PC-3 (cell line): Measurements from ENCODE around the gene CKB. TPM values are rescaled to one million over a fixed set of nuclear protein-coding genes. Genes with fewer than 3 reads are reported as not detected.
A peak's percentile ranks its signal among the peaks of the same experiment; 100 is the strongest.

Source experiments
- ATAC-seq: fragments of 200-7000 bp; cut with Tn5 transposase; 2 replicates; pipeline ENCODE4 v1.9.1; 2020; ENCODE audit warnings: mild to moderate bottlenecking, moderate library complexity
- Bru-seq: library from RNA; stranded (reverse); fragments of 400-500 nt; gene quantifications from one replicate; lab custom pipeline; 2021; lab: Mats Ljungman, UMichigan
- BruChase-seq, 2 experiments: library from RNA; stranded (reverse); fragments of 400-500 nt; gene quantifications; one replicate each; lab custom pipeline; 2021; lab: Mats Ljungman, UMichigan
- BruUV-seq: library from RNA; stranded (reverse); fragments of 400-500 nt; replicated peaks from 2 replicates; lab custom pipeline; 2021; lab: Mats Ljungman, UMichigan
- CTCF ChIA-PET: fragments of 300-600 bp; sonication (Branson Sonifier 250); formaldehyde crosslinking; loops from one replicate; lab custom pipeline; 2022; ENCODE audit warnings: antibody characterized with exemption; lab: Charles Lee
- POLR2A ChIA-PET: fragments of 300-600 bp; sonication (Branson Sonifier 250); formaldehyde crosslinking; loops from one replicate; lab custom pipeline; 2022; ENCODE audit warnings: antibody characterized with exemption; ENCODE audit not compliant: unreplicated experiment; lab: Charles Lee
- DNase-seq: peaks from one replicate; pipeline ENCODE4 v3.0.0-alpha.2; 2015
- H2AFZ ChIP-seq: fragments of 300-600 bp; sonication (generic); 2 replicates; pipeline ENCODE4 v1.6.0; 2016; ENCODE audit warnings: antibody characterized with exemption, low read length
- H3F3A ChIP-seq: fragments of 300-600 bp; sonication (generic); one replicate; pipeline ENCODE4 v1.6.0; 2017; ENCODE audit warnings: antibody characterized with exemption, low read length, control low read depth, mild to moderate bottlenecking; ENCODE audit not compliant: unreplicated experiment
- H3K27ac ChIP-seq: fragments of 300-600 bp; sonication (generic); 2 replicates; pipeline ENCODE4 v1.5.1; 2016; ENCODE audit warnings: mild to moderate bottlenecking, low read length
- H3K27me3 ChIP-seq: fragments of 300-600 bp; sonication (generic); 2 replicates; pipeline ENCODE4 v1.6.1; 2016; ENCODE audit warnings: low read length, mixed read lengths
- H3K36me3 ChIP-seq: fragments of 300-600 bp; sonication (generic); 2 replicates; pipeline ENCODE4 v1.6.1; 2016; ENCODE audit warnings: low read depth, mixed run types, low read length, mixed read lengths
- H3K4me1 ChIP-seq: fragments of 300-600 bp; sonication (generic); 2 replicates; pipeline ENCODE4 v1.5.1; 2016; ENCODE audit warnings: low read length; ENCODE audit not compliant: insufficient read depth
- H3K4me2 ChIP-seq: fragments of 300-600 bp; sonication (generic); 2 replicates; pipeline ENCODE4 v1.6.0; 2016; ENCODE audit warnings: low read length
- H3K4me3 ChIP-seq: fragments of 300-600 bp; sonication (generic); 2 replicates; pipeline ENCODE4 v1.5.1; 2016; ENCODE audit warnings: mild to moderate bottlenecking, low read length, mixed read lengths
- H3K79me2 ChIP-seq: fragments of 300-600 bp; sonication (generic); 2 replicates; pipeline ENCODE4 v1.6.1; 2017; ENCODE audit warnings: low read length, mixed read lengths
- H3K9ac ChIP-seq: fragments of 300-600 bp; sonication (generic); 2 replicates; pipeline ENCODE4 v1.6.0; 2016; ENCODE audit warnings: mild to moderate bottlenecking, low read length
- H3K9me2 ChIP-seq: fragments of 300-600 bp; sonication (generic); replicated peaks from 2 replicates; pipeline ENCODE4 v1.6.1; 2016; ENCODE audit warnings: mixed run types, low read length, mixed read lengths
- H3K9me3 ChIP-seq: fragments of 300-600 bp; sonication (generic); 2 replicates; pipeline ENCODE4 v1.6.1; 2016; ENCODE audit warnings: low read length, mixed read lengths
- H4K20me1 ChIP-seq: fragments of 300-600 bp; sonication (generic); 2 replicates; pipeline ENCODE4 v1.6.1; 2016; ENCODE audit warnings: low read length, mixed read lengths
- CTCF ChIP-seq: fragments of 300-600 bp; sonication (generic); conservative IDR thresholded peaks from 2 replicates; pipeline ENCODE4 v1.5.1; 2017; ENCODE audit warnings: antibody characterized with exemption, low read depth, mild to moderate bottlenecking, low read length
- EZH2 ChIP-seq: fragments of 300-600 bp; sonication (generic); IDR thresholded peaks from one replicate; pipeline ENCODE4 v1.6.1; 2017; ENCODE audit warnings: antibody characterized with exemption, mild to moderate bottlenecking, low read length; ENCODE audit not compliant: unreplicated experiment
- EZH2phosphoT487 ChIP-seq: fragments of 300-600 bp; sonication (generic); IDR thresholded peaks from 2 replicates; pipeline ENCODE4 v1.6.1; 2018; ENCODE audit warnings: mild to moderate bottlenecking, antibody characterized with exemption, low read length, borderline replicate concordance
- intact Hi-C: fragments of 100-400 bp; cut with micrococcal nuclease; formaldehyde crosslinking; loops from 2 replicates; pipeline ENCODE4 v1.9.0; 2023
- long read RNA-seq: library from polyadenylated mRNA; unstranded; transcript quantifications from one replicate; pipeline ENCODE4 v2.0.0, GENCODE V29; 2021; ENCODE audit not compliant: unreplicated experiment
- total RNA-seq: library from RNA; depleted of rRNA; stranded (reverse); fragments of >200 nt; gene quantifications from 2 replicates; pipeline ENCODE4 v1.2.3, GENCODE V29; 2014; rRNA removed

The CKB gene
- 299 and 324 TPM in 2 replicates for total RNA-seq
- percentile 68 among the genes with signal in this experiment for Bru-seq, nascent RNA
- BruChase-seq, experiment 1, labeled RNA remaining after a 6-hour chase = percentile 74 among the genes with signal in this experiment
- BruChase-seq, experiment 2, labeled RNA remaining after a 2-hour chase = percentile 58 among the genes with signal in this experiment
- long read RNA-seq, transcript CKB-202 (4 exons, 1,170 nt) = major isoform, 72 of 147 reads
- long read RNA-seq, transcript CKB-201 (8 exons, 1,709 nt) = minor isoform, 19 of 147 reads
- long read RNA-seq, transcript CKB-210 (3 exons, 625 nt) = minor isoform, 22 of 147 reads
- long read RNA-seq, partial matches to known transcripts = 22 of 147 reads
- long read RNA-seq, other reads (novel, unspliced or antisense) = 9 of 147 reads

- ChIA-PET CTCF (no interaction called here), POLR2A (interaction anchor here (0.6 kb wide), 1 partner anchor 1763 kb away, joined by 8 read pairs; no protein-coding TSS in a partner anchor)
- no peak for TF ChIP-seq EZH2
- no peak for TF ChIP-seq EZH2phosphoT487
- no peak for TF ChIP-seq CTCF
- ATAC-seq = no peak
- peak; percentile 65 for DNase-seq
- Histone ChIP-seq H3K9me2 (no peaks in the 10 kb centered on the region), H3K27ac (no peak within 1 kb of the TSS), H3K4me2 (peak within 1 kb of the TSS; percentile 99), H3K9me3 (no peaks in the 10 kb centered on the region), H3F3A (no peaks in the 10 kb centered on the region), H3K4me1 (peaks cover 10% of the 10 kb centered on the region), H4K20me1 (peaks cover 7% of the 10 kb centered on the region; the same call in 1 of the 2 replicates), H3K79me2 (peaks cover 4% of the 10 kb centered on the region; the same call in 1 of the 2 replicates), H3K27me3 (no peaks in the 10 kb centered on the region), H3K4me3 (peak within 1 kb of the TSS; percentile 89), H3K36me3 (no peaks in the 10 kb centered on the region), H2AFZ (peak within 1 kb of the TSS; percentile 65), H3K9ac (peak within 1 kb of the TSS; percentile 54)
- intact Hi-C loops = loop anchor here (1.0 kb wide), 1 partner anchor 17 kb away; no protein-coding TSS in a partner anchor
- BruUV-seq = no TSS peak
These were observed at the start of gene CKB for GRCh38 chr14:103522649-103523574. Gene CKB (minus strand): TSS chr14:103522830. CDS start chr14:103522493, 337 bp downstream.

- H3K9me3 ChIP-seq = no peaks in the 10 kb centered on the region
- H3K4me2 ChIP-seq = no peak overlapping the region
- no peak overlapping the region for H3K4me3 ChIP-seq
- no peak overlapping the region for H3K27ac ChIP-seq
- no peaks in the 10 kb centered on the region for H4K20me1 ChIP-seq
- intact Hi-C loops = no loop called here
- ChIA-PET CTCF (no interaction called here), POLR2A (no interaction called here)
- TF ChIP-seq EZH2 = no peak
- no peak for TF ChIP-seq CTCF
- TF ChIP-seq EZH2phosphoT487 = no peak
- no peaks in the 10 kb centered on the region for H3K27me3 ChIP-seq
- H3K4me1 ChIP-seq = peaks cover 5% of the 10 kb centered on the region; the same call in 1 of the 2 replicates
- DNase-seq (no peak), ATAC-seq (no peak)
- H3F3A ChIP-seq = no peaks in the 10 kb centered on the region
- H2AFZ ChIP-seq = no peak overlapping the region
- no peaks in the 10 kb centered on the region for H3K9me2 ChIP-seq
- peaks cover 65% of the 10 kb centered on the region for H3K79me2 ChIP-seq
- no peak overlapping the region for H3K9ac ChIP-seq
- H3K36me3 ChIP-seq = peaks cover 10% of the 10 kb centered on the region; the same call in 1 of the 2 replicates
- no TSS peak for BruUV-seq
These were observed 46.8 kb upstream of the CKB start for GRCh38 chr14:103569408-103569807.
